ENCODE data around the gene CDX1. TPM values are rescaled to one million over a fixed set of nuclear protein-coding genes. Genes with fewer than 3 reads are reported as not detected.

CDX1 gene
- total and polyA plus RNA-seq, 2 of the 8 experiments (the other 6 are each of a cell fraction or from before 2014, with no cell fraction given) = not detected

DNA sequence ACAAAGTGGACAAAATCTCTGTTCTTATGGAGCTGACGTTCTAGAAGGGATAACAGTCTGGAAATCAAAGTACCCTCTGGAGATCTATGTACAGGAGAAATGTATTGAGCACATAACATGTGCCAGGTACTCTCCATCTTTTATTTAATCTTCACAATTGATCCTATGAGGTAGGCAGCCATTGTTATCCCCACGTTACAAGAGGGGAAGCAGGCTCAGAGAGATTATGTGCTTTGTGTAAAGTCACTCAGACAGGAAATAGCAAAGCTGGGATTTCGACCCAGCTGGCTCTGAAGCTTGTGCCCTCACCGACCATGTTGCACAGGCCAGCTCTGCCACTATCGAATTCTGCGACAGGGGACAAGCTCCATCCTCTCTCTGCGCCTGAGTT lies 32.4 kb upstream of the CDX1 start:
- no peak overlapping the region for H2BK120ac ChIP-seq (replicated peaks; ENCODE audit: low read depth, low read length)
- ChIA-PET CTCF (ENCODE audit: partially characterized antibody) (interaction anchor here (0.5 to 13.1 kb wide), 11 partner anchors 11 to 140 kb away, joined by 3 to 188 read pairs (median 5); no protein-coding TSS in a partner anchor), POLR2A (ENCODE audit: partially characterized antibody) (interaction anchor here (0.9 to 1.5 kb wide), 2 partner anchors 21 to 316 kb away, joined by 3 to 4 read pairs; partner anchors contain the start of gene PDGFRB)
- H3K4me3 ChIP-seq (ENCODE audit: extremely low read depth in 1 of 4, insufficient read depth in 2 of 4, low read depth in 3 of 4, low read length in 4 of 4) = no peak overlapping the region
- H2BK12ac ChIP-seq (ENCODE audit: low read depth, low read length) = no peak overlapping the region
- H3K23me2 ChIP-seq (ENCODE audit: low read depth, low read length) = no peaks in the 10 kb centered on the region
- WGBS, 2 experiments (ENCODE audit: extremely low coverage in 1 of 2, insufficient coverage in 1 of 2, insufficient read length in 1 of 2, insufficient replicate concordance in 2 of 2, low coverage in 1 of 2, low lambda C conversion rate in 2 of 2, missing lambda C conversion rate in 1 of 2) = 92% methylated on average over 7 of the region's 7 CpGs; no CpG with 5 or more reads in 1 of the 2 experiments
- no peak overlapping the region for H2AK5ac ChIP-seq (ENCODE audit: low read depth, low read length)
- no peak overlapping the region for H3K56ac ChIP-seq (replicated peaks; ENCODE audit: insufficient read length, low read depth, low read length)
- no peak overlapping the region for H3K4ac ChIP-seq (replicated peaks; ENCODE audit: insufficient read length, low read depth, low read length)
- H2BK5ac ChIP-seq (ENCODE audit: low read depth, low read length) = no peak overlapping the region
- H3K9ac ChIP-seq (replicated peaks in 1 of 4; ENCODE audit: extremely low read depth in 1 of 4, low read depth in 3 of 4, low read length in 3 of 4) = no peak overlapping the region
- no peak overlapping the region for H4K8ac ChIP-seq (ENCODE audit: extremely low read depth, insufficient read depth, low read length)
- no peak overlapping the region for H2BK15ac ChIP-seq (ENCODE audit: low read length)
- H3K36me3 ChIP-seq (ENCODE audit: control insufficient read depth in 2 of 4, insufficient read depth in 4 of 4, low read length in 3 of 4) = no peaks in the 10 kb centered on the region
- no peaks in the 10 kb centered on the region for H3K79me1 ChIP-seq (ENCODE audit: low read depth, low read length)
- no peak overlapping the region for H3K23ac ChIP-seq (ENCODE audit: insufficient read length)
- H2BK20ac ChIP-seq (ENCODE audit: low read length) = no peak overlapping the region
- no peak for DNase-seq (ENCODE audit: low read depth in 1 of 2, low spot score in 2 of 2)
- no peak overlapping the region for H2AFZ ChIP-seq (ENCODE audit: low read length)
- H3K27me3 ChIP-seq (replicated peaks in 1 of 4; ENCODE audit: control insufficient read depth in 3 of 4, extremely low read depth in 1 of 4, insufficient read depth in 3 of 4, low read length in 3 of 4) = peaks cover 0 to 5% (median 3%) of the 10 kb centered on the region in 4 experiments; a peak in 3 of 7 replicates
- no peak overlapping the region for H3K18ac ChIP-seq (ENCODE audit: extremely low read depth, low read length)
- no peaks in the 10 kb centered on the region for H3K79me2 ChIP-seq (ENCODE audit: control insufficient read depth in 1 of 2, insufficient read depth in 2 of 2, low read length in 2 of 2)
- no peak overlapping the region for H4K91ac ChIP-seq (replicated peaks; ENCODE audit: insufficient read length, low read length)
- no peaks in the 10 kb centered on the region for H3K9me3 ChIP-seq (ENCODE audit: insufficient read depth in 2 of 2, low read depth in 1 of 2, low read length in 1 of 2)
- FAIRE-seq = no peak
- H3K14ac ChIP-seq (ENCODE audit: insufficient read length) = no peak overlapping the region
- H4K5ac ChIP-seq (ENCODE audit: insufficient read length, low read depth, low read length) = no peak overlapping the region
- no peak overlapping the region for H3K4me2 ChIP-seq (ENCODE audit: insufficient read depth in 1 of 2, low read depth in 2 of 2, low read length in 2 of 2)
- no peak overlapping the region for H3K27ac ChIP-seq (ENCODE audit: low read depth, low read length)
- H4K20me1 ChIP-seq (replicated peaks in 1 of 2; ENCODE audit: control insufficient read depth in 1 of 2, insufficient read depth in 2 of 2, low read length in 2 of 2) = peaks cover 0 to 9% of the 10 kb centered on the region in 2 experiments
- peaks cover 8 to 39% (median 30%) of the 10 kb centered on the region in 4 experiments for H3K4me1 ChIP-seq (replicated peaks in 1 of 4; ENCODE audit: control insufficient read depth in 3 of 4, insufficient read depth in 4 of 4, low read length in 3 of 4)
- no peak for TF ChIP-seq TCF12 (IDR thresholded peaks at IDR 0.05; ENCODE audit: low read depth, low read length)
- TF ChIP-seq BACH1 (IDR thresholded peaks at IDR 0.05; ENCODE audit: low read length) = no peak
- no peak for TF ChIP-seq CREB1 (IDR thresholded peaks at IDR 0.05)
- TF ChIP-seq, protein P1, sequence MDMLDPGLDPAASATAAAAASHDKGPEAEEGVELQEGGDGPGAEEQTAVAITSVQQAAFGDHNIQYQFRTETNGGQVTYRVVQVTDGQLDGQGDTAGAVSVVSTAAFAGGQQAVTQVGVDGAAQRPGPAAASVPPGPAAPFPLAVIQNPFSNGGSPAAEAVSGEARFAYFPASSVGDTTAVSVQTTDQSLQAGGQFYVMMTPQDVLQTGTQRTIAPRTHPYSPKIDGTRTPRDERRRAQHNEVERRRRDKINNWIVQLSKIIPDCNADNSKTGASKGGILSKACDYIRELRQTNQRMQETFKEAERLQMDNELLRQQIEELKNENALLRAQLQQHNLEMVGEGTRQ (IDR thresholded peaks at IDR 0.05; ENCODE audit: low read length) = no peak
- no peak for TF ChIP-seq MAFK (IDR thresholded peaks at IDR 0.05; ENCODE audit: low read depth, low read length)
- no peak for TF ChIP-seq BRCA1 (IDR thresholded peaks at IDR 0.05; ENCODE audit: low read depth, low read length)
- no peak for TF ChIP-seq NANOG (IDR thresholded peaks at IDR 0.05; ENCODE audit: insufficient read depth, low read depth, low read length, poor library complexity, severe bottlenecking)
- no peak for TF ChIP-seq EP300 (IDR thresholded peaks at IDR 0.05; ENCODE audit: borderline replicate concordance in 1 of 2, low read depth in 2 of 2, low read length in 2 of 2)
- TF ChIP-seq JUND (IDR thresholded peaks at IDR 0.05; ENCODE audit: low read length) = no peak
- no peak for TF ChIP-seq JUN (IDR thresholded peaks at IDR 0.05; ENCODE audit: low read depth, low read length)
- no peak for TF ChIP-seq SP1 (IDR thresholded peaks at IDR 0.05; ENCODE audit: low read depth, low read length)
- no peak for TF ChIP-seq RXRA (IDR thresholded peaks at IDR 0.05; ENCODE audit: insufficient read depth, low read depth, low read length)
- no peak for TF ChIP-seq SIX5 (IDR thresholded peaks at IDR 0.05; ENCODE audit: low read depth, low read length)
- no peak for TF ChIP-seq CHD2 (IDR thresholded peaks at IDR 0.05; ENCODE audit: low read length)
- no peak for TF ChIP-seq KDM5A (IDR thresholded peaks at IDR 0.05; ENCODE audit: low read length)

Data from H1 (cell line).